ENCODE data around the gene MUC4. TPM values are rescaled to one million over a fixed set of nuclear protein-coding genes. Genes with fewer than 3 reads are reported as not detected.

The MUC4 gene, protein sequence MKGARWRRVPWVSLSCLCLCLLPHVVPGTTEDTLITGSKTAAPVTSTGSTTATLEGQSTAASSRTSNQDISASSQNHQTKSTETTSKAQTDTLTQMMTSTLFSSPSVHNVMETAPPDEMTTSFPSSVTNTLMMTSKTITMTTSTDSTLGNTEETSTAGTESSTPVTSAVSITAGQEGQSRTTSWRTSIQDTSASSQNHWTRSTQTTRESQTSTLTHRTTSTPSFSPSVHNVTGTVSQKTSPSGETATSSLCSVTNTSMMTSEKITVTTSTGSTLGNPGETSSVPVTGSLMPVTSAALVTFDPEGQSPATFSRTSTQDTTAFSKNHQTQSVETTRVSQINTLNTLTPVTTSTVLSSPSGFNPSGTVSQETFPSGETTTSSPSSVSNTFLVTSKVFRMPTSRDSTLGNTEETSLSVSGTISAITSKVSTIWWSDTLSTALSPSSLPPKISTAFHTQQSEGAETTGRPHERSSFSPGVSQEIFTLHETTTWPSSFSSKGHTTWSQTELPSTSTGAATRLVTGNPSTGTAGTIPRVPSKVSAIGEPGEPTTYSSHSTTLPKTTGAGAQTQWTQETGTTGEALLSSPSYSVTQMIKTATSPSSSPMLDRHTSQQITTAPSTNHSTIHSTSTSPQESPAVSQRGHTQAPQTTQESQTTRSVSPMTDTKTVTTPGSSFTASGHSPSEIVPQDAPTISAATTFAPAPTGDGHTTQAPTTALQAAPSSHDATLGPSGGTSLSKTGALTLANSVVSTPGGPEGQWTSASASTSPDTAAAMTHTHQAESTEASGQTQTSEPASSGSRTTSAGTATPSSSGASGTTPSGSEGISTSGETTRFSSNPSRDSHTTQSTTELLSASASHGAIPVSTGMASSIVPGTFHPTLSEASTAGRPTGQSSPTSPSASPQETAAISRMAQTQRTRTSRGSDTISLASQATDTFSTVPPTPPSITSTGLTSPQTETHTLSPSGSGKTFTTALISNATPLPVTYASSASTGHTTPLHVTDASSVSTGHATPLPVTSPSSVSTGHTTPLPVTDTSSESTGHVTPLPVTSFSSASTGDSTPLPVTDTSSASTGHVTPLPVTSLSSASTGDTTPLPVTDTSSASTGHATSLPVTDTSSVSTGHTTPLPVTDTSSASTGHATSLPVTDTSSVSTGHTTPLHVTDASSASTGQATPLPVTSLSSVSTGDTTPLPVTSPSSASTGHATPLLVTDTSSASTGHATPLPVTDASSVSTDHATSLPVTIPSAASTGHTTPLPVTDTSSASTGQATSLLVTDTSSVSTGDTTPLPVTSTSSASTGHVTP (N-terminal part only)
- not detected in 2 replicates for total RNA-seq

DNA sequence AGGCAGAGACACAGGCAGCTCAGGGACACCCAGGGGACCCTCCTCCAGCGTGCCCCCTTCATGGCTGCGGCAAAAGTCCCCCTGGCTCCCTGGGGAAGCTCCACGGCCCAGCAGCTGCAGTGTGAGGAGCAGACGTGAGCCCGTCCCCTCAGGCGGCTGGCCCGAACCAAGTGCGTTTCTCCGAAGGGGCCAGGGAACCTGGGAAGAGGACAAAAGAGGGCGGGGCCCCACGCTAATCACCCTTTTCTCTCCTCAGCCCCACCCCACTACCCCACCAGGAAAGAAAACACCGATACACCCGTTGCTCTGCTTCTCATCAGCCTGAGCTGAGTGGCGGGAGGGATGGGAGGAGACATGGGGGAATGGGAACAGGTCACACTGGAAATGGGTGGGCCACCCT is at the start of gene MUC4:
Gene MUC4 (minus strand): TSS at position 174 of the 400 bp plus-strand sequence. CDS start 112 bp downstream, at position 62.

DNA sequence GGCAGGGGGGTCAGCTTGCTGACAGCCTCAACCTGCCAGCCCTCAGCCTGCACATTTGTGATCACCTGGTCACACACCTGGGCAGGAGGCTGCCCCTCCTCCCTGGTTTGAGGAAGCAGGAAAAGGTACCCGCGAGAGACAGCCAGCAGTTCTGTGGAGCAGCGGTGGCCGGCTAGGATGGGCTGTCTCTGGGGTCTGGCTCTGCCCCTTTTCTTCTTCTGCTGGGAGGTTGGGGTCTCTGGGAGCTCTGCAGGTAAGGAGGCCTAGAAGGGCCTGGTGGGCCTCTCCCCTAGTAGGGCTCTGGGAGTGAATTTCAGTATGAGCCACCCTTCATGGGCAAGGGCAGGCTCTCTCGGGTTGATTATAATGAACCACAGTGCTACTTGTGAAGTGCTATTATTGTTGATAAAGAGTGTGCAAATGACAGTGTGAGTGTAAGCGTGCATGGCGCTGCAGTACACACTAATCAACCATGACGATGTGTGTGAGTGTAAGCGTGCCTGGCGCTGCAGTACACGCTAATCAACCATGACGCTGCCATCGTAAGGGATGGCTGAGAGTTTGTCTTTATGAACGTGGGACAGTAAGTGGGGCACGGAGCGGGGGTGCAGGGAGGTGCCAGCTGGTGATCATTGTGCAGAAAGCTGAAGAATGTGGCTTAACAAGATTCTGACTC is 90.8 kb downstream of the MUC4 start, which contains the start of gene MUC20:
Gene MUC20 (plus strand): TSS at position 148 of the 676 bp plus-strand sequence. CDS start 30 bp downstream, at position 178.

Other genes with a start within 250 kb of the MUC4 start
- 0.19 and 1.4 TPM in 2 replicates for gene APOD, start 228.0 kb downstream of the MUC4 start, total RNA-seq
- 0.28 and 0.38 TPM in 2 replicates for gene MUC20, start 91.0 kb downstream of the MUC4 start, total RNA-seq
- gene TNK2, start 96.6 kb upstream of the MUC4 start, total RNA-seq: 5.9 and 12.8 TPM in 2 replicates